ENCODE measurements around the gene COLQ. TPM values are rescaled to one million over a fixed set of nuclear protein-coding genes. Genes with fewer than 3 reads are reported as not detected.
"Not testable (repeated sequence)": the region's sequence is repeated elsewhere in the genome, so short reads cannot be mapped to it uniquely, and the experiment has no call there.

COLQ gene
- total RNA-seq, 1 donor from 2014 or later: 0.74 TPM

GRCh38 chr3:15458212-15458780 lies 63.2 kb downstream of the COLQ start:
- no peak for DNase-seq (ENCODE audit: low spot score)

- DNase-seq (ENCODE audit: low spot score): not testable (repeated sequence)
These were observed 64.6 kb downstream of the COLQ start for GRCh38 chr3:15456915-15457314.

- no peak for DNase-seq (ENCODE audit: low spot score)
These were observed 65.2 kb downstream of the COLQ start for GRCh38 chr3:15456321-15456720.

GRCh38 chr3:15455756-15456155 lies 65.8 kb downstream of the COLQ start:
- no peak for DNase-seq (ENCODE audit: low spot score)

GRCh38 chr3:15454965-15455364 lies 66.5 kb downstream of the COLQ start:
- DNase-seq (ENCODE audit: low spot score): no peak

GRCh38 chr3:15453991-15454625 lies 67.4 kb downstream of the COLQ start:
- DNase-seq (ENCODE audit: low spot score): no peak

GRCh38 chr3:15453501-15453900 lies 68.0 kb downstream of the COLQ start:
- no peak for DNase-seq (ENCODE audit: low spot score)

- DNase-seq (ENCODE audit: low spot score): no peak
These were observed 68.5 kb downstream of the COLQ start for GRCh38 chr3:15452961-15453360.

- no peak for DNase-seq (ENCODE audit: low spot score)
These were observed 69.3 kb downstream of the COLQ start for GRCh38 chr3:15452156-15452555.

- no peak for DNase-seq (ENCODE audit: low spot score)
These were observed 70.0 kb downstream of the COLQ start for GRCh38 chr3:15451216-15452113.

- DNase-seq (ENCODE audit: low spot score): no peak
These were observed 70.9 kb downstream of the COLQ start for GRCh38 chr3:15450438-15451215.

- DNase-seq (ENCODE audit: low spot score): no peak
These were observed 71.8 kb downstream of the COLQ start for GRCh38 chr3:15449489-15450224.

GRCh38 chr3:15443826-15444524 lies 77.5 kb downstream of the COLQ start:
- peak; percentile 11 for DNase-seq (ENCODE audit: low spot score)

- DNase-seq (ENCODE audit: low spot score): peak; percentile 1
These were observed 80.6 kb downstream of the COLQ start for GRCh38 chr3:15440891-15441290.

GRCh38 chr3:15439476-15439875 lies 82.0 kb downstream of the COLQ start:
- DNase-seq (ENCODE audit: low spot score): no peak

GRCh38 chr3:15438983-15439382 lies 82.5 kb downstream of the COLQ start:
- no peak for DNase-seq (ENCODE audit: low spot score)

- no peak for DNase-seq (ENCODE audit: low spot score)
These were observed 85.3 kb downstream of the COLQ start for GRCh38 chr3:15436246-15436645.

GRCh38 chr3:15434756-15435155 lies 86.8 kb downstream of the COLQ start:
- no peak for DNase-seq (ENCODE audit: low spot score)

- no peak for DNase-seq (ENCODE audit: low spot score)
These were observed 88.0 kb downstream of the COLQ start for GRCh38 chr3:15433531-15433930.

- DNase-seq (ENCODE audit: low spot score): no peak
These were observed 90.2 kb downstream of the COLQ start for GRCh38 chr3:15431256-15431837.
